Sigmoid colon (tissue), 4 donors: ENCODE results near the gene PLXDC1.

Source experiments
- CTCF ChIP-seq, 4 experiments: fragments of 450-650 bp in 3 of 4; fragments of 200-600 bp in 1 of 4; IDR thresholded peaks; one replicate each; pipeline ENCODE4 v1.5.1; 2016 to 2019; ENCODE audit warnings: antibody characterized with exemption in 4 of 4, mild to moderate bottlenecking in 3 of 4, moderate library complexity in 2 of 4
- EP300 ChIP-seq, 4 donors: sonication (generic); formaldehyde crosslinking; IDR thresholded peaks; one replicate each; pipeline ENCODE4 v1.6.1; 2017; ENCODE audit warnings: antibody characterized with exemption in 4 of 4
- POLR2A ChIP-seq, 2 donors: fragments of 450-650 bp; IDR thresholded peaks; one replicate each; pipeline ENCODE4 v1.6.1; 2016; ENCODE audit warnings: antibody characterized with exemption in 2 of 2, mild to moderate bottlenecking in 2 of 2, moderate library complexity in 2 of 2
- POLR2AphosphoS5 ChIP-seq, 4 donors: sonication (generic); formaldehyde crosslinking; IDR thresholded peaks; one replicate each; pipeline ENCODE4 v1.6.1; 2017; ENCODE audit warnings: antibody characterized with exemption in 4 of 4

- TF ChIP-seq EP300 (IDR thresholded peaks at IDR 0.05) (no peak), CTCF (IDR thresholded peaks at IDR 0.05) (no peak), POLR2AphosphoS5 (IDR thresholded peaks at IDR 0.05) (no peak), POLR2A (IDR thresholded peaks at IDR 0.05) (no peak)
Observed at GRCh38 chr17:39118674-39119419, 32.6 kb downstream of the PLXDC1 start.
